Hematopoietic multipotent progenitor cell treated with erythropoietin and hydrocortisone succinate and interleukin-3 and kit ligand, for 6 days (in vitro differentiated cells): ENCODE measurements around the gene IL15RA.
"Not testable (repeated sequence)": the region's sequence is repeated elsewhere in the genome, so short reads cannot be mapped to it uniquely, and the experiment has no call there.

Source experiments
- DNase-seq: peaks from one replicate; pipeline ENCODE4 v3.0.0-alpha.2; 2015

IL15RA gene

DNA sequence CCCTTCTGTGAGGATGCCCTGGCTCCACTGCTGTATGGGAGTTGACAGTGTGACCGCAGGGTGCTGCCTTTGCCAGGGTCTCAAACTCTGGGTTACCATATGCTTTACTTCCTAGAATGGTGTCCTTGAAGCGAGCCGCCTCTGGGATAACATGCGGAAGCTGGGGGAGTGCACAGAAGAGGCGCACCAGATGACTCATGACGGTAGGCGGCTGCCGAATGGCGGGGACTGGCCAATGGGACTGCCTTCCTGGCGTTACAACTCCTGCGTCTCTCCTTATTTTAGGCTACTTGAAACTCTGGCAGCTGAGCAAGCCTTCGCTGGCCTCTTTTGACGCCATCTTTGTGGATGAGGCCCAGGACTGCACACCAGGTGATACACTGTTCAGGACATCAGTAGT lies 60.0 kb downstream of the IL15RA start:
- DNase-seq, result no peak

DNA sequence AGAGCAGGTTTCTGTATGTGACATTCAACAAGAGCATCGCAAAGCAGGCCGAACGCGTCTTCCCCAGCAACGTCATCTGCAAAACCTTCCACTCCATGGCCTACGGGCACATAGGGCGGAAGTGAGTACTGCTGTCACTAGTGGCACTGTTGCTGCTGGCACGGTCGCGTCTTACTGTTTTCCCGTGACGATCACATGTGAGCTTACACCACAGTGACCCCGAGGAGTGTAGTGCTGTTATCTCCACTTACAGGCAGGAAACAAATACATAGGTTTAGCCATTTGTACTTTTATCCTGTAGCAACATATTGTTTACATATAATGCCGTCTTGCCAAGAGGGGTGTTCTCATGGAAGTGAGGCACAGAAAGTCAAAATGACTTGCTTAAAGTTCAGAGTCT lies 61.9 kb downstream of the IL15RA start:
- peak; percentile 30 for DNase-seq

DNA sequence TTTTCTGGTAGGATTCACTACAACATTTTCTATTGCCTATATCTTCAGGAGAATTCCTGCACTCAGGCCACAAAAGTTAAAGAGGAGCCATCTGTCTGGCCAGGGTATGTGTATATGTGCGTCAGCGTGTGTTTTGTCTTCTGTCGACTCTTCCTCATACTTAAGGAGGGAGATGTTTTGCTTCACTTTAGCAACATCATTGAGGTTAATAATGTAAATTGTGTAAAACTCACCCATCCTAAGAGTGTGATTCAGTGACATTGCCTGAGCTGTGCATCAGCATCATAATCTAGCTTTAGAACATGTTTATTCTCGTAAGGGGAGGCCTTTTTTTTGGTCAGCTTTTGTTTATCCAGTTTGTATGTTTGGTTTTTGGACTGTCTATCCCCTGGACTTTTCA lies 63.6 kb downstream of the IL15RA start:
- DNase-seq, result no peak

DNA sequence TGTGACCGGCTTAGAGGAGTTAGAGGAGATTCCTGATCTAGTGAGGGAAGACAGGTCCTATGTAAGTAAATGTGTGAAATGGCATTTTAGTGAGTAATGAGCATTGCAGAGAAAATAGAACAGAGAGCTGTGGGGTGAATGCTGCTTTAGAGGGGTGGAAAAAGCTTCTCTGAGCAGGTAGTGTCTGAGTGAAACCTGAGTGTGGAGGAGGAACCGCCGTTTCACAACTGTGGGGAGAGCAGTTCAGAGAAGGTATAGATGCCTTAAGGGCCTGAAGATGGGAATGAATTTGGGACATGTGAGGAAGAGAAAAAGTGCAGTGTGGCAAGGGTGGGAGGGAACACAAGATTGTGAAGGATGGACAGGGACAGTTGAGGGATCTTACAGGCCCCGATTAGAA lies 65.7 kb downstream of the IL15RA start:
- DNase-seq, result no peak

DNA sequence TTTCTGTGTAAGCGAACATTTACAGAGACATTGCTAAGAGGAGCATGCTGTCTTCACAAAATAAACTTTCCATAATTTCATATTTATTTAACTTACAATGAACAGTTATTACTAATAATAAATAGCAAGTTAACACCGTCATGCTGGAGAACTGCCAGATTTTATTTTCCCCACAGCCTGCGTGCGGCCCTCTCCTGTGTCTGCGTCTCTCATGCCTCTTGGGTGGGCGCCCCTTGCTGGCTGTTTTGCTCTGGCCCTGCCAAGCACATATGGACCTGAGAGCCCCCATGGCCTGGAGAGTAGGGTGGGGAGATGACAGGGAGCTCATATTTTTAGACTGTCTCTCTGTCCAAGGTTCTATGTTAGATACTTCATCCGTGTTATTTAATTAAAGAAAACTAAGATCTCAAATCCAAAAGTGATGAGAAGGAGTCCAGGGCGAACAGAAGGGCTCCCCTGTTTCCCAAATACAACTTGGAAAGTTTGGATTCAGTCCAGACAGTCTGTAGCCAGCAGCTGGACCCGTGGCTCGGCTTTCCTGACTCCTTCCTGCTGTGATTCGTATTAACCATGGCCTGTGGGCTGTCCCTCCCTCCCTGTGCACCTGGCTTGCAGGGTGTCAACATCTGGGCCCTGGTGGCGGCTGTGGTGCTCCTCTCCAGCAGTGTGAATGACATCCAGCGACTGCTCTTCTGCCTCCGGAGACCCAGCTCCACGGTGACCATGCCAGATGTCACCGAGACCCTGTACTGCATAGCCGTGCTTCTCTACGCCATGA lies 66.8 kb downstream of the IL15RA start:
- no peak for DNase-seq

GRCh38 chr10:5908676-5909075 lies 68.7 kb downstream of the IL15RA start:
- not testable (repeated sequence) for DNase-seq

DNA sequence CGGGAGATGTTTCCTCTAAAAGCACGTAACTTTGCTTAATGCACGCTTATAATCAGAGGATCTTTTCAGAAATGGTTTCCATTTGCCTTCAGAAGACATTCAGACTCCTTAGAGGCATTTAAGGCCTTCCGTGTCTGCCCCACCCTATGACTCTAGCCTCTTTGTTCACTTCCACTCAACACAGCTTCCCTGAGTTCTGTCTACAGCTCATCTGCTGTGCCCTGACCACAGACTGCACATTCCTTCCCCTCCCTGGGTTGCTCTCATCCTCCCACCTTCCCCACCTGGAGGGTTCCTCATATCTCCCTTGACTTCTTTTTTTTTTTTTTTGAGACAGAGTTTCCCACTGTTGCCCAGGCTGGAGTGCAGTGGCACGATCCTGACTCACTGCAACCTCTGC lies 70.7 kb downstream of the IL15RA start:
- DNase-seq, result no peak

GRCh38 chr10:5905854-5906507 lies 71.4 kb downstream of the IL15RA start:
- DNase-seq, result no peak

GRCh38 chr10:5904227-5904626 lies 73.1 kb downstream of the IL15RA start:
- no peak for DNase-seq

- no peak for DNase-seq
Observed at GRCh38 chr10:5903563-5903962, 73.8 kb downstream of the IL15RA start.

DNA sequence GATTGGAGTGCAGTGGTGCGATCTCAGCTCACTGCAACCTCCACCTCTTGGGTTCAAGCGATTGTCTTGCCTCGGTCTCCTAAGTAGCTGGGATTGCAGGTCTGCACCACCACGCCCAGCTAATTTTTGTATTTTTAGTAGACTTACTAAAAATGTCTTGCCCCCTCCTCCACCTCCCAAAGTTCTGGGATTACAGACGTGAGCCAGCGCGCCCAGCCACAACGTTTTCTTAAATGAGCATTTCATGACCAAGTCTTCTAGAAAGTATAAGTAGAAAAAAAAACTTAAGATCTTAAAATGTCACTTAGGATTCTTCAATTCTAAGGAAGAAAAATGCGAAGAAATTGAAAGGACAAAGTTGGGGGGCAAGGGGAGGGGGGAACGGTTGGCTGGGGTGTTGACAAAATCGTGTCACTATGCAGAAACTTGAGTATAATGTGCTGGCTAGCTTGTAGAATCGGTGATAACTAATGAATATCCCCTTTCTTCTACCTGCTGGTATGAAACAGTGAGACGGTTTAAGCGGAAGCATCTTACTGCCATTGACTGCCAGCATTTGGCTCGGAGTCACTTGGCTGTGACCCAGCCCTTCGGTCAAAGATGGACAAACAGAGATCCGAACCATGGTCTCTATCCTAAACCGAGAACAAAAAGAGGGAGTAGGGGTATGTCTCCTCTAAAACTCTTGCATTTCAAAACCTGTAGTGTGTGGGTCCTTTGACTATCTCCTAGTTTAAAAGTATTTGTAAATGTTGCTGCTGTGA lies 74.7 kb downstream of the IL15RA start:
- DNase-seq, result no peak
